GOT3 (cell line): ENCODE results near the gene SERPINH1.

ENCODE experiments used
- DNase-seq: peaks from one replicate; lab custom pipeline; 2025; ENCODE audit warnings: mixed read lengths; lab: John Stamatoyannopoulos, UW

The SERPINH1 gene

DNA sequence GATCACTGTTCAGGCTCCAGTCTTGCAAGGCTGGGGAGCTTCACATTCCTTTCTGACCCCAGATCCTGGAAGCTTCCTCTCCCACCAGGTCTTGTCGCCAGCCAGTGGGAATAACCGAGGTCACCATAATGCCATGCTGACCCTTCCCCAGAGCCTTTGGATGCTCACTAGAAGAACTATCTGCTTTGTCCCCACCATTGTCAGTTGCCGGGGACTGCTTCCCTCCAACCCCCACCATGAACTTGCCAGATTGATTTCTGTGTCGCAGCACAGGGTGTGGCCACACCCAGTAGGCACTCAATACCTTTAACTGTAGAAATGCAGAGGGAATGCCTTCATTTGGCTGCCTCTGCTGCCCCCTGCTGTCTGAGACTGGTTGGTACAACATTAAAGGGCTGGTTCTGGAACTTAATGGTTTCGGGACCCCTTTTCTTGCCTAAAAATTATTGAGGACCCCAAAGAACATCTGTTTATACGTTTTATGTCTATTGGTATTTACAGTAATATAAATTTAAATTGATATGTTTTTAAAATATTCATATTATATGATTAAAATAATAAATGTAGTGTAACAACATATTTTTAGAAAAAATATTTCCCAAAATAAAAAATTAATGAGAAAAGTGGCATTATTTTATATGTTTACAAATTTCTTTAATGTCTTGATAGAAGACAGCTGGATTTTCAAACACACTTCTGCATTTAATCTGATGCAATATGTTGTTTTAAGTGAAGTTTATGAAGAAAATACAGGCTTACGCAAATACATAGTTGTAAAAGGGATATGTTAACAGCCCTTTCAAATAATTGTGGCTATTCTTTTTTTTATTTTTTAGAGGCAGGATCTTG lies 29.6 kb upstream of the SERPINH1 start:
- DNase-seq: no peak

DNA sequence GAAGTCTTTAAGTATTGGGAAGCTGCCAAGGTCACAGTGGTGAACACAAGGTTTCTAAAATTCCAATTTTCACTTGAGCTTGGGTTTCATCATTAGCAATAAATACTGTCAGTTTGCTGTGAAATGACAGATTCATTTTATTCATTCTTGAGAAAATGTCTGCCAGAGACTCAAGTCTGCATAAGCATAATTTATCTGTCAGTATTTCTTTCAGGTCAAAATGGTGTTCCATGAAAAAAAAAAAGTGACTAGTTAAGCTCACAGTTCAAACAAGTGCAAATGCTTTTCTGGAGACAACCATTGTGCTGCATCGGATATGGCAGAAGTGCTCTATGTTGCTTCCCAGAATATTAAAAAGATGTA lies 28.2 kb upstream of the SERPINH1 start:
- DNase-seq: no peak

DNA sequence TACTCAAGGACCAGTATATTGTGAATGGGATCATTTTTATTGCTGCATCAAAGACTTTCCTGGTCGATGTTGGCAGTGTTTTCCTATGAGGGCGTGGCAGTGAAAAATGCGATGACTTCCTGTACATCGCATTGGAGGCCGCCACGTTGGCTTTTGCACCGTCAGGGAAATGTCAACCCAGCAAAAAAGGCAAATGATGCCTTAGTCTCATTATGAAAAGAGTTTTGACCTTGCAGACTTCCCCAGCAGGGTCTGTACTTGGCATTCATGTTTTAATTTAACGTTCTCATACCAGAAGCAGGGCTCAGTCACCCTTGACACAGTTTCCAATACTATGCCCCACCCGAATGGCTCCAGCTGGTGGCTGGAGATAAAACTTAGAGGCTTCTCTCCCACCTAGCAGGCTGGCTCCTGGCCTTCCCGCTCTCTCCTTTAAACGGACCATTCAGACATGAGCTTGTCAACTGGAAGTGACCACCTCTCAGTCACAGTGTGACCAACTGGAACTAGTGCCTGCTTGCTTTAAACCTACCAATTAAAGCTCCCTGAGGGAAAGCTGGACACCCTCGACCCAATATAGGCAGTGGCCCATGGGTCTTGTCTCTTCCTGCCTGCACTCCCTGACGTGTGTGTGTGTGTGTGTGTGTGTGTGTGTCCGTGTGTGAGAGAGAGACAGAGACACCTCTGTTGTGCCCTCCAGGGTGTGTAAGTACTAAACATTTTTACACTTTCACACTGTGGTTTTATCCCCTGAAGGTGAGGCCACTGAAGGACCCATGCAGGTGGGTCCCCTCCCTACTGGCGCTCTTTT lies 27.6 kb upstream of the SERPINH1 start:
- DNase-seq: no peak

DNA sequence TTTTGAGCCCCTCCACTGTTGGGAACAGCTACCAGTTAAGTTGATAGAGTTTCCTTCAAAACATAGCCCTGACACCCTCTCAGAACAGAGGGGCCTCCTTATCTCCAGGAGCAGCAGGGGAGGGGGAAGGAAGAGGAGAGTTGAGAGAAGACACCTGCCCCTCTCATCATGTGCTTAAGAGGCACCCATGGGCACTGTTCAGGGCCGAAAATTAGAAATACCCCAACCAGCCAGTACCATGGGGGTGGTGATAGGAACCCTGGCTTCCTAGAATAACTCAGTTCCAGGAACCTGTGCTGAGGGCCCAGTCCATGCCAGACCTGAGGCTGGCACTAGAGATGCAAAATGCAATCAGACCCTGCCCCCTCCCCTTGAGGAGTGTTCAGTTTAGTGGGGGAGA lies 27.0 kb upstream of the SERPINH1 start:
- no peak for DNase-seq

DNA sequence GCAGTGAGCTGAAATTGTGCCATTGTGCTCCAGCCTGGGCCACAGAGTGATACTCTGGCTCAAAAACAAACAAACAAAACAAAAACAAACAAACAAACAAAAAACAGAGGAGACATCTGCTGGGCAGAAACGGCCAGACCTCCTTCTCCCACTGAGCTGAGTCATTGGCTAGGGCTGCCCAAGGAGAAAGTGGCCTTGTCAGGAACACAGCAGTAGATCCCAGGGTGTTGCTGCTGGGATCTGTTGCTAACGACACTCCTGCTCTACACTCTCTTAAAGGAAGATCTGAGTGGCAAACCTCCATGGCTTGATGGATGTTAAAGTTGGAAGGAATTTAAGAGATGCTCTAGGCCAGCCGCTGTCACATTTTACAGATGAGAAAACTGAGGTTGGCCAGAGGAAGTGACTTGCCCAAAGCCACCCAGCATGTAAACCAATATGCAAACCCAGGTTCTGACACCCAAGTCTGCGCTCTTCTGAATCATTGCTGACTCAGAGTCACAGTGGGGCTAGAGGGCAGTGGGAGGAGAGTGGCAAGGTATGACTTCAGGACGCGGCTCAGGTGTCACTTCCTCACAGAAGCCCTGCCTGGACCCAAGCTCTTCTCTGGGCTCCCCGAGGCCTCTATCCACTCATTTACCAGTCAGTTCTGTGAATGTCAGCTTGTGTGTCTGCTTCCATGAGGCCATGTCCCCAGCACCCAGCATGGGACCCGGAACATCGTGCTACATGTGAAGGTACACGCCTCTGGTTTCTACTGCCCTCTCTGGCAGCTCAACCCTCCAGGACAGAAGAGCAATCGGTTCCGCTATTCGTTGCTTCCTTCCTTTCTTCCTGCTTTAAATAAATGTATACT lies 25.0 kb upstream of the SERPINH1 start:
- no peak for DNase-seq

DNA sequence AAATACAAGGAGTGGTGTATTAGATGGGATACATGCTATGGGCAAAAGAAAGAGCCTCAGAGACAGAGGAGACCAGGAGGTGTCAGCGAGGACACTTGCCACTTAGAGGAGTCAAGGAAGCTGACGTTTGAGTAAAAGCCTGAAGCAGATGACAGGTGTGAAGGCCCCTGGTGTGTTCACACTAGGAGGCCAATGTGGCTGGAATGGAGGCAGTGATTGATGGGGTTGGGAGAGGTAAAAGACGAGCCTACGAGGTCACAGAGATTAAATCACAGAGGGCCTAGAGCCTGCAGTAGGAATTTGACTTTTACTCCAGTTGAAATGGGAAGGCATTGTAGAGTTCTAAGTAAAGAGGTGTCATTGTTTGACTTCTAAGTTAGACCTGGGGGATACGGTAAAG lies 24.3 kb upstream of the SERPINH1 start:
- DNase-seq: no peak

DNA sequence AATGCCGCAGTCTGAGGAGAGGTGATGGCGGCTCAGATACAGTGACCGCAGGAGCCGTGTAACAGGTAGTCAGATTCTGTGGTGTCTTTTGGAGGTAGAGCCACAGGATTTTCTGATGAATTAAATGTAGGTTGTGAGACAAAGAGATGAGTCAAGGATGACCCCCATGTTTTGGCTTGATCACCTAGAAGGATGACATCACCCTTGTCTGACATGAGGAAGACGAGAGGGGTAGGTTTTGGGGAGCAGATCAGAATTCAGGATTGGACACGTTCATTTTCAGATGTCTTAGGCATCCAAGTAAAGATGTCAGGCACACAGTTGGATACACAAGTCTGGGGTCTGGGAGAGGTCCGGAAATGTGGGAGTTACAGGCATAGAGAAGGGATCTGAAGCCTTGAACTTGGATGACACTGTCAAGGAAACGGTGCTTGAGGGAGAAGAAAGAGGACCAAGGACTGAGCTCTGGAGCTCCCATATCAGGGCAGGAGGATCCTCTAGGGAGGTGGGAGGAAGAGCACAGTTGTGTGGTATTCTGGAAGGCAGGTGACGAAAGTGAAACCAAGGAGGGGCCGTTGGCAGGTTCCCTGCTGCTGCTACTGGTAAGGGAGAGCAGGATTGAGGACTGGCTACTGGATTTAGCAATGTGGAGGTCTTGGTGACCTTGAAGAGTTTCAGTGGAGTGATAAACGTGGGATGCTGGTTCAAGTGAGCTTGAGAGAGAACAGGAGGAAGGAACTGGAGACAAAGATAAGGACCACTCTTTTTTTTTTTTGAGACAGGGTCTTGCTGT lies 23.7 kb upstream of the SERPINH1 start:
- no peak for DNase-seq

DNA sequence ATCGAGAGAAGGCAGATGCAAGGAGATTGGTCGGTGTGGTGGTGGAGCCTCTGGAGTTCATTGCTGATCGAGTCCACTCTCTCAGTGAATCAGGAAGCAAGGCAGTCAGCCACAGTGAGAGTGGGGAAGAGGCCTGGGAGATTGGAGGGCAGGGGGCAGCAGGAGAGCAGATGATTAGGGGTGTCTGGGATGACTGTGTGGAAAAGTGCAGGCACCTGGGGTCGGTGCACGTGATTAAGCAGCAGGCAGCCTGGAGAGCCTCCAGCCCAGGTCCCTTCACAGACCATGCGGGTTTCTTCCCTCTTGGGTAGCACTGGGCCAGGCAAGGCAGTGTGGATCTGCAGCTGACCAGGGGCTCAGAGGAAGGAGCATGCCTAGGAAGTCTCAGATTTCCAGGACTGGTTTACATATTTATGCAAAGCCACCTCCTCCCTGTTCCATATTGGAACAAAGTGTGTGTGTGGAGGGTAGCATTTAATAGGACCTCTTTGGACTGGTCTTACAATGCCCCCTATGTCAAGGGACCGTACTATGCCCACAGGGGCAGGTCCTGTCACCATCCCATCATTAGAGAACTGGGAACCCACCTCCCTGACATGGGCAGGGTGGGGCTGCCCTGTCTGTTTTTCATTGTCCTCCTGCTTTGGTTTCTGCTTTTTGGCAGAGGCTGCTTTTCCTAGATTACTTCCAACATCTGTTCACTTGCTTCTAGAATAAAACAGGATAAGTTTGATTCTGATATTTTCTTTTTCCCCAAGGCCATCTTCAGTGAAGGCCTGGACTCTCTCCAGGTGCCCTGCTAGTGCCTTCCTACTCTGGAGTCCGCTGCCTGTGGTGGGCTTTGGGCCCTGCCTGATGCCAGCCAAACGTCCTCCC lies 22.4 kb upstream of the SERPINH1 start:
- DNase-seq: no peak

DNA sequence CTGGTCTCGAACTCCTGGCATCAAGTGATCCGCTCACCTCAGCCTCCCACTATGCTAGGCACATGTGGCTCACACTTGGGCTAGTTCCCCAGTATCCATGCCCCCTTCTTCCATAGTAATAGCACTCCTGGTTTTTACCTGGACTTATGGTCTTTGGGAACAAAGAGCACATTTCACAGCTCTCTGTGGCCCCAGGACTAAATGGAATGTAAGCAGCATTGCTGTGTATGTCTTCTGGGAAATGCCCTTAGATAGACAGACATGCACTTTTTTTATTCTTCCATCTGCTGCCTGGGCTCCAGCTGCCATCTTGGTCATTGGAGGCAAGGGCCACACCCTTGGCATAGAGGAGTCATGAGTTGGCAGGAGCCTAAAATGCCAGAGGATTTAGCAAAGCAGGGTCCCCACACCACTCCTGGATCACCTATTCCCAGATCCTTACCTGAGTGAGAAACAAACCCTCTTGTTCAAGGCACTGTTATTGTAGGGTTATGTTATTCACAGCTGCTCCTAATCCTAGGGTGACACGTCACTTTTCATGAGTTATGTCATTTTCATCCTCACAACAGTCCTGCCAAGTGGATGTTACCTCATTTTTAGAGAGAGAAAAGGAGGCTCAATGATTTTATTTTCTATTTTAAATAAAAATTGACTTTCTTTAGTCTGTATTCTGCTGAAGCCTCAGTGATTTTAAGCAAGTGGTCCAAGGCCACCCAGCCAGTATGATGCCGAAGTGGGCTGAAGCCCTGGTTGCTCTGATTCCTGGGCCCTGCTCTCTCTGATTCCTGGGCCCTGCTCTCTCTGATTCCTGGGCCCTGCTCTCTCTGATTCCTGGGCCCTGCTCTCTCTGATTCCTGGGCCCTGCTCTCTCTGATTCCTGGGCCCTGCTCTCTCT lies 20.6 kb upstream of the SERPINH1 start:
- no peak for DNase-seq

DNA sequence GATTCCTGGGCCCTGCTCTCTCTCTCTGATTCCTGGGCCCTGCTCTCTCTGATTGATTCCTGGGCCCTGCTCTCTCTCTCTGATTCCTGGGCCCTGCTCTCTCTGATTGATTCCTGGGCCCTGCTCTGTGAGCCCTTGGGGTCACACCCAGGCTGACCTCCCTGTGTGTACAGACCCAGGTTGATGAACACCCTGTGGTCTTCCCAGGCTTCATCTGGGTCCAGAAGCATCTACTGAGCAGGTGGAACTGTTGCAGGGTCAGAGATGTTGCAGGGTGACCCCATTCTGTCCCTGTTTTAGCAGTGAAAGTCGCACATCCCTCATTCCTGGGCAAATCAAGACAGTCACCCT lies 20.0 kb upstream of the SERPINH1 start:
- no peak for DNase-seq

DNA sequence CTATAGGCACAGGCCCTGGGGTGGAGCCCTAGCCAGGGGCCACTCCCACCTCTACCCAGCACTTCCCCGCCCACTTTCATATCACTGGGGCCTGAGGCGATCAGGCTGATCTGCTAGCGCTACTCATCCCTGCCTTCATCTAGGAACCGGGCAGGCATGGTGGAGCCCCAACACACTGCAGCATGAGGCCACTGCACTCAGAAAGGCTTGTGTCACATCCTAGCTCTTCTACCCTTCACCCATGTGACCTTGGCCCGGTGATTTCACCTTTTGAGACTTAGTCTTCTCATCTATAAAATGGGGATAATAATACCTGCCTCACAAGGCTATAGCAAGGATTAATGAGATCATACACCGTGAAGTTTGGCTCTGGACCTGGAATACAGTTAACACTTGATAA lies 18.2 kb upstream of the SERPINH1 start:
- no peak for DNase-seq

DNA sequence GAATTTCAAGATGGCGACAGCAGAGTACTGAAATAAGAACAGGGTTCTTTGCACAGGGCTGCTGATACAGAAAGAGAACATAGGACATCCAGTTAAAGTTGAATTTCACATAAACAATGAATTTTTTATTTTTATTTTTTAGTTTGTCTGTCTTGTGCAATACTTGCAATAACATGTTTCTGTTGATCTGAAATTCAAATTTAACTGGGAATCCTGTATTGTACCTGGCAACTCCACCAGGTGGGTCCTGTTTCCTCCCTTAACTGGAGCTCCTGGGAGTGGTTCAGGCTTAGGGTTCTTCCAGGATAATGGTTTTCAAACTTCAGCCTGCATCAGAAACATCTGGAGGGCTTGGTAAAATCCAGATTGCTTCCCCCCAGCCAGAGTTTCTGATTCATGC lies 14.9 kb upstream of the SERPINH1 start:
- no peak for DNase-seq

DNA sequence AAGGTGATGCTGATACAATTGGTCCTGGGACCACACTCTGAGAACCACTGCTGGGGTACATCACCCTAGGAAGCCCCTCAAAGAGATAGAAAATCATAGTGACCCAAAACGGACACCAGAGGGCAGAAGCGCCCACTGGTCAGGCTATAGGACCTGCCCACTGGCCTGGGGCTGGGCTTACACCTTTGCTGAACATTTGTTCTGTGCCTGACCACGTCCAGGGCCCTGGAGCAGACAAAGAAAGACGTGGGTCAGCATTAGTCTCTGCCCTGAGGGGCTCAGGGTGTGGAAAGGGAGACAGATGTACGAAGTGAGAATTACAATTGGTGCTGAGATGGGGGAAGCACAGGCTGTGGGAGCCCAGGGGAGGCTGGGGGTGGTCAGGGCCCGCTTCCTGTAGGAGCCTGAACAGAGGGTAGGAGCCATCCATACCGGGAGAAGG lies 14.4 kb upstream of the SERPINH1 start:
- no peak for DNase-seq

DNA sequence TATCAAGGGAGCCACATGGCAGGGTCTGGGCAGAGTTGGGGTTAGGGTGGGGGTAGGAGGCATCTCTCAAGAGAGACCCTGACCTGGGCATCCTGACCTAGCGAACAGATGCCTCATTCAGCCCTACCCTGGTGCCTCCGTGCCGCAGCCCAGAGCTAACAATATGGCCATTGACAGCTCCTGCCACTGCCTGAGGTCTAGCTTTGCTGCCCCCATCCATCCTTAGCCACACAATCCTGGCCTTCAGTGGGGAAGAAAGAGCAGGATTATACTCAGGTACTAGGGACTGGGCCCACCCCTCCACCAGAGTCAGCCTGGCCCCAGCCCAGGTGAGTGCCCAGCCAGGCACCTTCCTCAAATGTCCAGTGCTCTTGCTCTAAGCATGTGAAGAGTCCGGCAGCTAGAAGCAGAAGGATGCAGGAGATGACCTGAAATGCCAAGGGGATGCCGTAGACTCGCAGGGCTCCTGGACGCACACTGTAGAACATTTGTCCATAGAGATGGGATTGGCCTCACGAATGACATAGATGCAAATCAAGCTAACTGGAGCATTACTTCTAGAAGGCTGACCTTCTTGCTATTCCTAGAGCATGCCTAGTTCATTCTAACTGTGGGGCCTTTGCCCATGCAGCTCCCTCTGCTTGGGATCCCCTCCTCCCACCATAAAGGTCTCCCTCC lies 13.3 kb upstream of the SERPINH1 start:
- no peak for DNase-seq

DNA sequence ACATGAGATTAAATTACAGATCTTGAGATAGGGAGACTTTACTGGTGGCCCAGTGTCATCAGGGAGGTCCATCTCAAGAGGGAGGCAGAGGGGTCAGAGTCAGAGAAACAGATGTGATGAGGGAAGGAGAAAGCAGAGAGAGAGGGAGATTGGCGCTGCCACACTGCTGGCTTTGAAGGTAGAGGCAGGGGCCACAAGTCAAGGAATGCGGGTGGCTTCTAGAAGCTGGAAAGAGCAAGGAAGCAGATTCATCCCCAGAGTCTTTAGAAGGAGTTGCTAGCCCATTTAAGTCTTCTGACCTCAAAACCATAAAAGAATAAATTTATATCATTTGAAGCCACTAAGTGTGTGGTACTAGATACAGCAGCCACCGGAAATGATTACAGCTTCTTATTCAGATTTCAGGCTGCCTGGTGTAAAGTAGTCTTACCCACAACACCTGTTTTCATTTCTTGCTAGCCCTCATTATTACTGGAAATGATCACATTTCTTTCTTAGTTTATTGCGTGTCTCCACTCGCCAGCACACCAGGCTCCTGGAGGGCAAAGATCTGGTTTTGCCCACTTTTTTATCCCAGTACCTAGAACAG lies 12.6 kb upstream of the SERPINH1 start:
- no peak for DNase-seq

DNA sequence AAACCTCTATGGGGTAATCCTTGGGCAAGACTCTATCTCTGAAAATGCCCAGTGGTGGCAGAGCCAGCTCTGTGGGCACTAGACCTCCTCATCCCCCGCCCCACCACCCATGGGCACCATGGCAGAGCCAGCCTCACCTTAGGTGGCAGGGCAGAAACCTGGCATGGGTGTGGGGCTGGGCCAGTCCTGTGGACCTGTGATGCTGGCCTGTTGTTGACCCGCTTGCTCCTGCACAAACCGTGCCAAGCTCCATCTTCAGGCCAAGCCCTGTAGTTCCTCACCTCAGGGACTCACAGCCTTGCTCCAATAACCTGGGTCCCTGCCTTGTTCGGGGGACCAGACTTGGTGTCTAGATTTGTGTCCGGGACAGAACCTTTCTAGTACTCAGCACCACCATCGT lies 8.9 kb upstream of the SERPINH1 start:
- no peak for DNase-seq

DNA sequence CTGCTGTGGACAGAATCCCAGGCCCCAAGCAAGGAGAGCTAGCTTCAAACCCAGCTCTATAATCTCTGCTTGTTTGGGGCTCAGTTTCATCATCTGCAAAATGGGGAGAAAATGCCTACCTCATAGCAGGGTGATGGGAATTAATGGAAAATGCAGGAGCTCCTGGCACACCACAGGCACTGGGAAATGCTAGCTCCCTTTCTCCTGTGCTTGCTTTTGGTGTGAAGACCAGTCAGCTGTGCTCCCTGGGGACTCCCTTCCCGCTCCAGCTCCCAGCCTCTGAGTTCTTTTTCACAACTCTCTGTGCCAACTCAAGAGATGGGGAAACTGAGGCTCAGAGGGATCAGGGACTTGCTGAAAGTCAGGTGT lies 8.2 kb upstream of the SERPINH1 start:
- no peak for DNase-seq

DNA sequence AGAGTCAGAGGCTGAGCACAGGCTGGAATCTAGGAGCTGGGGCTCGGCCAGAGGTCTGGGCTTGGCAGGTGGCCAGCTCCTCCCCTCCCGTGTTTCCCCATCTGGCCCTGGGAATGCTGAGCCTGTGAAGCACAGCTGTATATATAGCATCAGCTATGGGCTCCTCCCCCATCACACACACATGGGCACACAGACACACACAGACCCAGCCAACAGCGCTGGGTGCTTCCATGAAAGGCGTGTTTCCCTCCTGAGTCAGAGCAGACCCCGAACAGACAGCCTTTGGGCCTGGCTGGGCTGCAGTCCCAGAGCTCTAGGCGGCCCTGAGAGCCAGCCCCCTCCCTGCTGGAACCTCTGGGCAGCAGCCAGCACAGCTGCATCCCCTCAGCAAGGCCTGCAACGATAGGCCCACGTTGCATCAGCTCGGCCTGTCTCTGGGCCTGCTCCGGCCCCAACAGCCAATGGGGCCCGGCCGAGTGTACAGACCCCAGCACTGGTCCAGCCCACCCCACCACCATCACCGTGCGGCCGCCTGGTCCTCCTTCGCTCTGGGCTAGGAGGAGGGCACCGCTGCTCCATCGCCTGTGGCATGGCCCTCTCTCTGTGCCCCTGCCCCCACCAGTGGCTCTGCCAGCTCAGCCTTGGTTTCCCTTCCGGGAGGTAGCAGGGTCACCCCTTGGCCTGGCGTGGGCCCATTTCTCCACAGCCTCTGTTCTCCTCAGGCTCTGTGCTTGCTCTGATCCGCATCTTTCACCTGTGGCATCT lies 7.6 kb upstream of the SERPINH1 start:
- no peak for DNase-seq
